Measurements from ENCODE around the gene LRP8.

Gene LRP8

GRCh38 chr1:53257454-53258081 is 70.3 kb downstream of the LRP8 start:
- no peak overlapping the region for H3K27ac ChIP-seq (ENCODE audit: low read depth, low read length)
- no peak overlapping the region for H2AFZ ChIP-seq (ENCODE audit: low read depth, low read length, severe bottlenecking)
- H3F3A ChIP-seq (ENCODE audit: insufficient read depth), result no peaks in the 10 kb centered on the region; the same call in 1 of the 2 replicates
- no peak overlapping the region for H3K9ac ChIP-seq (ENCODE audit: low read length)
- no peaks in the 10 kb centered on the region for H3K79me2 ChIP-seq (ENCODE audit: insufficient read depth, low read length)
- H3K27me3 ChIP-seq (ENCODE audit: low read length), result no peaks in the 10 kb centered on the region
- H4K20me1 ChIP-seq (ENCODE audit: low read depth, low read length), result no peaks in the 10 kb centered on the region
- H3K36me3 ChIP-seq (ENCODE audit: low read length), result peaks cover 21% of the 10 kb centered on the region
- H3K9me3 ChIP-seq (ENCODE audit: insufficient read depth, low read length), result no peaks in the 10 kb centered on the region
- H3K9me2 ChIP-seq (replicated peaks; ENCODE audit: insufficient read depth, low read length), result no peaks in the 10 kb centered on the region
- H3K4me2 ChIP-seq (ENCODE audit: low read depth, low read length, poor library complexity, severe bottlenecking), result no peak overlapping the region
- no peak overlapping the region for H3K4me3 ChIP-seq (ENCODE audit: insufficient read depth, low read length, poor library complexity, severe bottlenecking)
- TF ChIP-seq EZH2phosphoT487 (conservative IDR thresholded peaks at IDR 0.05; ENCODE audit: low read length) (no peak), CTCF (IDR thresholded peaks at IDR 0.05; ENCODE audit: insufficient read depth, low read length, poor library complexity, severe bottlenecking) (no peak)

- H3K4me2 ChIP-seq (ENCODE audit: low read depth, low read length, poor library complexity, severe bottlenecking), result no peak overlapping the region
- H3K4me3 ChIP-seq (ENCODE audit: insufficient read depth, low read length, poor library complexity, severe bottlenecking), result no peak overlapping the region
- no peaks in the 10 kb centered on the region for H3K27me3 ChIP-seq (ENCODE audit: low read length)
- H3K79me2 ChIP-seq (ENCODE audit: insufficient read depth, low read length), result no peaks in the 10 kb centered on the region
- H3K9ac ChIP-seq (ENCODE audit: low read length), result no peak overlapping the region
- H3K36me3 ChIP-seq (ENCODE audit: low read length), result peaks cover 21% of the 10 kb centered on the region
- TF ChIP-seq EZH2phosphoT487 (conservative IDR thresholded peaks at IDR 0.05; ENCODE audit: low read length) (no peak), CTCF (IDR thresholded peaks at IDR 0.05; ENCODE audit: insufficient read depth, low read length, poor library complexity, severe bottlenecking) (no peak)
- H3K9me2 ChIP-seq (replicated peaks; ENCODE audit: insufficient read depth, low read length), result no peaks in the 10 kb centered on the region
- no peaks in the 10 kb centered on the region for H3K9me3 ChIP-seq (ENCODE audit: insufficient read depth, low read length)
- H3K27ac ChIP-seq (ENCODE audit: low read depth, low read length), result no peak overlapping the region
- H2AFZ ChIP-seq (ENCODE audit: low read depth, low read length, severe bottlenecking), result no peak overlapping the region
- no peaks in the 10 kb centered on the region for H4K20me1 ChIP-seq (ENCODE audit: low read depth, low read length)
- H3F3A ChIP-seq (ENCODE audit: insufficient read depth), result no peaks in the 10 kb centered on the region; the same call in 1 of the 2 replicates
Observed at GRCh38 chr1:53256511-53257453, 71.1 kb downstream of the LRP8 start.

- Histone ChIP-seq H3K9me2 (replicated peaks; ENCODE audit: insufficient read depth, low read length) (no peaks in the 10 kb centered on the region), H3K27ac (ENCODE audit: low read depth, low read length) (no peak overlapping the region), H3K79me2 (ENCODE audit: insufficient read depth, low read length) (no peaks in the 10 kb centered on the region), H3K9me3 (ENCODE audit: insufficient read depth, low read length) (no peaks in the 10 kb centered on the region), H3K36me3 (ENCODE audit: low read length) (peaks cover 25% of the 10 kb centered on the region), H3K4me2 (ENCODE audit: low read depth, low read length, poor library complexity, severe bottlenecking) (no peak overlapping the region), H2AFZ (ENCODE audit: low read depth, low read length, severe bottlenecking) (no peak overlapping the region), H4K20me1 (ENCODE audit: low read depth, low read length) (no peaks in the 10 kb centered on the region), H3K27me3 (ENCODE audit: low read length) (no peaks in the 10 kb centered on the region), H3K4me3 (ENCODE audit: insufficient read depth, low read length, poor library complexity, severe bottlenecking) (no peak overlapping the region), H3F3A (ENCODE audit: insufficient read depth) (no peaks in the 10 kb centered on the region; the same call in 1 of the 2 replicates), H3K9ac (ENCODE audit: low read length) (no peak overlapping the region)
- no peak for TF ChIP-seq CTCF (IDR thresholded peaks at IDR 0.05; ENCODE audit: insufficient read depth, low read length, poor library complexity, severe bottlenecking)
- TF ChIP-seq EZH2phosphoT487 (conservative IDR thresholded peaks at IDR 0.05; ENCODE audit: low read length), result no peak
Observed at GRCh38 chr1:53255031-53255430, 72.8 kb downstream of the LRP8 start.

Measured in SU-DHL-6 (cell line).